SK-N-SH treated with all-trans-retinoic acid at 6 μM for 48 hours (cell line): ENCODE data around the gene PTP4A2.

ENCODE experiments used
- ARNTL ChIP-seq: fragments of 450-650 bp; formaldehyde crosslinking; IDR thresholded peaks from 2 replicates; pipeline ENCODE4 v1.5.0; 2020; ENCODE audit warnings: low read depth, mild to moderate bottlenecking, moderate library complexity, borderline replicate concordance
- BACH2 ChIP-seq: fragments of 250-450 bp; sonication (Bioruptor Pico); IDR thresholded peaks from 2 replicates; pipeline ENCODE4 v1.9.0; 2021; ENCODE audit warnings: mild to moderate bottlenecking, borderline replicate concordance
- CSDC2 ChIP-seq: fragments of 250-450 bp; sonication (Bioruptor Pico); IDR thresholded peaks from 2 replicates; pipeline ENCODE4 v1.5.0; 2020; ENCODE audit warnings: mild to moderate bottlenecking, moderate library complexity
- GLIS3 ChIP-seq: fragments of 250-450 bp; sonication (Bioruptor Pico); IDR thresholded peaks from 2 replicates; pipeline ENCODE4 v1.5.0; 2020; ENCODE audit warnings: mild to moderate bottlenecking, moderate library complexity
- OSR1 ChIP-seq: fragments of 250-450 bp; sonication (Bioruptor Pico); IDR thresholded peaks from 2 replicates; pipeline ENCODE4 v1.8.0; 2022; ENCODE audit warnings: moderate library complexity, mild to moderate bottlenecking, inconsistent platforms
- PATZ1 ChIP-seq: fragments of 250-450 bp; sonication (Bioruptor Pico); IDR thresholded peaks from 2 replicates; pipeline ENCODE4 v1.8.0; 2020; ENCODE audit warnings: mild to moderate bottlenecking, moderate library complexity, borderline replicate concordance
- RARB ChIP-seq: fragments of 250-450 bp; sonication (Bioruptor Pico); IDR thresholded peaks from 2 replicates; pipeline ENCODE4 v1.8.0; 2021; ENCODE audit warnings: mild to moderate bottlenecking, moderate library complexity
- SNAI2 ChIP-seq: fragments of 250-450 bp; sonication (Bioruptor Pico); IDR thresholded peaks from 2 replicates; pipeline ENCODE4 v1.5.0; 2020; ENCODE audit warnings: mild to moderate bottlenecking, moderate library complexity
- ZC3H10 ChIP-seq: fragments of 250-450 bp; sonication (Bioruptor Pico); IDR thresholded peaks from 2 replicates; pipeline ENCODE4 v1.5.1; 2021; ENCODE audit warnings: mild to moderate bottlenecking, moderate library complexity
- ZFP30 ChIP-seq: fragments of 450-650 bp; formaldehyde crosslinking; IDR thresholded peaks from 2 replicates; pipeline ENCODE4 v1.5.0; 2022; ENCODE audit warnings: mild to moderate bottlenecking, moderate library complexity
- ZNF8 ChIP-seq: fragments of 450-650 bp; formaldehyde crosslinking; IDR thresholded peaks from 2 replicates; pipeline ENCODE4 v1.5.0; 2020; ENCODE audit warnings: mild to moderate bottlenecking, moderate library complexity
- TF ChIP-seq, protein P1 (sequence below): fragments of 250-450 bp; sonication (Bioruptor Pico); IDR thresholded peaks from 2 replicates; pipeline ENCODE4 v1.5.1; 2020; ENCODE audit warnings: low read depth, mild to moderate bottlenecking, moderate library complexity

GRCh38 chr1:31957701-31958674 is 19.8 kb upstream of the PTP4A2 start:
- TF ChIP-seq RARB (CRISPR knock-in tag): no peak
- TF ChIP-seq ZC3H10 (CRISPR knock-in tag): no peak
- TF ChIP-seq ARNTL (CRISPR knock-in tag): no peak
- TF ChIP-seq GLIS3: no peak
- TF ChIP-seq SNAI2 (CRISPR knock-in tag): no peak
- no peak for TF ChIP-seq ZFP30 (CRISPR knock-in tag)
- no peak for TF ChIP-seq OSR1 (CRISPR knock-in tag)
- TF ChIP-seq CSDC2: no peak
- no peak for TF ChIP-seq ZNF8 (CRISPR knock-in tag)
- TF ChIP-seq, protein P1, sequence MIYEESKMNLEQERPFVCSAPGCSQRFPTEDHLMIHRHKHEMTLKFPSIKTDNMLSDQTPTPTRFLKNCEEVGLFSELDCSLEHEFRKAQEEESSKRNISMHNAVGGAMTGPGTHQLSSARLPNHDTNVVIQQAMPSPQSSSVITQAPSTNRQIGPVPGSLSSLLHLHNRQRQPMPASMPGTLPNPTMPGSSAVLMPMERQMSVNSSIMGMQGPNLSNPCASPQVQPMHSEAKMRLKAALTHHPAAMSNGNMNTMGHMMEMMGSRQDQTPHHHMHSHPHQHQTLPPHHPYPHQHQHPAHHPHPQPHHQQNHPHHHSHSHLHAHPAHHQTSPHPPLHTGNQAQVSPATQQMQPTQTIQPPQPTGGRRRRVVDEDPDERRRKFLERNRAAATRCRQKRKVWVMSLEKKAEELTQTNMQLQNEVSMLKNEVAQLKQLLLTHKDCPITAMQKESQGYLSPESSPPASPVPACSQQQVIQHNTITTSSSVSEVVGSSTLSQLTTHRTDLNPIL (CRISPR knock-in tag): no peak
- TF ChIP-seq PATZ1 (CRISPR knock-in tag): no peak
- TF ChIP-seq BACH2 (CRISPR knock-in tag): no peak
